ENCODE measurements around the gene CDH13.

DNA sequence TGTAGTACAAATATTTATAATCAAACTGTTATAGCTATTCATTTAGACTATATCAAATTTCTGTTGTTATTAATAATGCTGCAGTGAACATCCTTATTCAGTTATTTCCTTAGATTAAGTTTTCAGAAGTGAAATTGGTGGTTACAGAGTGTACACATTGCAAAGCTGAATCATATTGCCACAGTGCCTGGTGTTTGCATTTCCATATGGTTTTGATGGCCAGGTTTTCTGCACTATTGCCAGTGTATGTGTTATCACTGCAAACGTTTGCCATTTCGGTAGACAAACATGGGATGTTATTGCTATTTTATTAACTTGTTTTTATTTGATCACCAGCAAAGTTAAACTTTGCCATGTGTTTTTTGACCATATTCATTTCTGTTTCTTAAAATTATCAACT lies 259.4 kb downstream of the CDH13 start:
- TF ChIP-seq, protein P1, sequence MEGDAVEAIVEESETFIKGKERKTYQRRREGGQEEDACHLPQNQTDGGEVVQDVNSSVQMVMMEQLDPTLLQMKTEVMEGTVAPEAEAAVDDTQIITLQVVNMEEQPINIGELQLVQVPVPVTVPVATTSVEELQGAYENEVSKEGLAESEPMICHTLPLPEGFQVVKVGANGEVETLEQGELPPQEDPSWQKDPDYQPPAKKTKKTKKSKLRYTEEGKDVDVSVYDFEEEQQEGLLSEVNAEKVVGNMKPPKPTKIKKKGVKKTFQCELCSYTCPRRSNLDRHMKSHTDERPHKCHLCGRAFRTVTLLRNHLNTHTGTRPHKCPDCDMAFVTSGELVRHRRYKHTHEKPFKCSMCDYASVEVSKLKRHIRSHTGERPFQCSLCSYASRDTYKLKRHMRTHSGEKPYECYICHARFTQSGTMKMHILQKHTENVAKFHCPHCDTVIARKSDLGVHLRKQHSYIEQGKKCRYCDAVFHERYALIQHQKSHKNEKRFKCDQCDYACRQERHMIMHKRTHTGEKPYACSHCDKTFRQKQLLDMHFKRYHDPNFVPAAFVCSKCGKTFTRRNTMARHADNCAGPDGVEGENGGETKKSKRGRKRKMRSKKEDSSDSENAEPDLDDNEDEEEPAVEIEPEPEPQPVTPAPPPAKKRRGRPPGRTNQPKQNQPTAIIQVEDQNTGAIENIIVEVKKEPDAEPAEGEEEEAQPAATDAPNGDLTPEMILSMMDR (IDR thresholded peaks at IDR 0.05; ENCODE audit: poor library complexity): no peak
- TF ChIP-seq EZH2 (IDR thresholded peaks at IDR 0.05; ENCODE audit: borderline replicate concordance): no peak

All from hepatocyte (in vitro differentiated cells).